C4-2B (cell line): ENCODE data around the gene GTSE1.

Source experiments
- CTCF ChIP-seq: fragments of 450-650 bp; conservative IDR thresholded peaks from 2 replicates; pipeline ENCODE4 v1.5.1; 2017; ENCODE audit warnings: mild to moderate bottlenecking
- ZFX ChIP-seq: fragments of 450-650 bp; IDR thresholded peaks from 2 replicates; pipeline ENCODE4 v1.6.1; 2017

- no peak for TF ChIP-seq CTCF
- TF ChIP-seq ZFX: no peak
Measured at GRCh38 chr22:46260038-46260437, 36.6 kb upstream of the GTSE1 start.
